Endothelial cell of umbilical vein (primary cell): ENCODE measurements around the gene KIF1B. TPM values are rescaled to one million over a fixed set of nuclear protein-coding genes. Genes with fewer than 3 reads are reported as not detected.
A peak's percentile ranks its signal among the peaks of the same experiment; 100 is the strongest.

Experiments used
- BruUV-seq: library from RNA; stranded (reverse); fragments of 400-500 nt; replicated peaks from 2 replicates; lab custom pipeline; 2021; lab: Mats Ljungman, UMichigan
- CTCF ChIA-PET: fragments of 300-600, 350-600 bp; sonication (Branson Sonifier 250); formaldehyde crosslinking; loops from one replicate; lab custom pipeline; 2021; ENCODE audit warnings: antibody characterized with exemption, inconsistent platforms; lab: Charles Lee
- POLR2A ChIA-PET: fragments of 300-600, 350-600 bp; sonication (Branson Sonifier 250); formaldehyde crosslinking; loops from one replicate; lab custom pipeline; 2021; ENCODE audit warnings: antibody characterized with exemption, inconsistent platforms; lab: Charles Lee
- DNase-seq: peaks from one replicate; pipeline ENCODE4 v3.0.0-alpha.2; 2011; ENCODE audit warnings: low read depth, low spot score
- FAIRE-seq: peaks from 2 replicates; lab custom pipeline; 2011; peaks lifted over from hg19 to GRCh38; lab: Jason Lieb, UNC
- H2AFZ ChIP-seq: 2 replicates; pipeline ENCODE4 v1.6.0; 2012; ENCODE audit warnings: low read depth, low read length, control low read depth, inconsistent platforms
- H3K27ac ChIP-seq: 2 replicates; pipeline ENCODE4 v1.5.1; 2011; ENCODE audit warnings: low read depth, mild to moderate bottlenecking, control low read depth, low read length, moderate library complexity; ENCODE audit not compliant: insufficient read depth
- H3K27me3 ChIP-seq, 2 experiments: 2 replicates each; pipeline versions ENCODE4 v1.6.0 to v1.6.1; 2011; ENCODE audit warnings: low read length in 2 of 2, mixed read lengths in 1 of 2; ENCODE audit not compliant: control insufficient read depth in 2 of 2, insufficient read depth in 2 of 2
- H3K36me3 ChIP-seq, 2 experiments: 2 replicates in 1 of 2; 3 replicates in 1 of 2; pipeline ENCODE4 v1.5.1; 2011; ENCODE audit warnings: low read length in 2 of 2, mild to moderate bottlenecking in 1 of 2, moderate library complexity in 1 of 2; ENCODE audit not compliant: control insufficient read depth in 2 of 2, insufficient read depth in 2 of 2; ENCODE audit errors: extremely low read depth in 1 of 2
- H3K4me1 ChIP-seq: 3 replicates; pipeline ENCODE4 v1.5.1; 2011; ENCODE audit warnings: mild to moderate bottlenecking, low read length; ENCODE audit not compliant: control insufficient read depth, insufficient read depth; ENCODE audit errors: extremely low read depth
- H3K4me2 ChIP-seq: 2 replicates; pipeline ENCODE4 v1.6.1; 2011; ENCODE audit warnings: low read length, control low read depth, mixed read lengths; ENCODE audit not compliant: insufficient read depth
- H3K4me3 ChIP-seq, 3 experiments: fragments of 200-600 bp in 1 of 3; sonication (generic), shearing (Covaris generic) in 1 of 3; replicated peaks in 1 of 3; 2 replicates each; pipeline ENCODE4 v1.5.1; 2011 to 2016; ENCODE audit warnings: control low read depth in 3 of 3, low read length in 3 of 3, mild to moderate bottlenecking in 2 of 3, inconsistent platforms in 1 of 3, low read depth in 1 of 3, moderate library complexity in 1 of 3; ENCODE audit not compliant: insufficient read depth in 1 of 3
- H3K79me2 ChIP-seq: 2 replicates; pipeline ENCODE4 v1.6.0; 2012; ENCODE audit warnings: low read length, inconsistent platforms; ENCODE audit not compliant: control insufficient read depth, insufficient read depth
- H3K9ac ChIP-seq: replicated peaks from 2 replicates; pipeline ENCODE3; 2011; ENCODE audit warnings: low read length, control low read depth; ENCODE audit not compliant: insufficient read depth; ENCODE audit errors: extremely low read depth
- H3K9me1 ChIP-seq: replicated peaks from 3 replicates; pipeline ENCODE4 v1.6.0; 2011; ENCODE audit warnings: mild to moderate bottlenecking, low read length; ENCODE audit not compliant: control insufficient read depth, insufficient read depth; ENCODE audit errors: extremely low read depth
- H3K9me3 ChIP-seq: replicated peaks from 2 replicates; pipeline ENCODE4 v1.5.1; 2012; ENCODE audit warnings: low read length, inconsistent platforms; ENCODE audit not compliant: control insufficient read depth, insufficient read depth
- H4K20me1 ChIP-seq: replicated peaks from 2 replicates; pipeline ENCODE3; 2011; ENCODE audit warnings: mild to moderate bottlenecking, low read length; ENCODE audit not compliant: control insufficient read depth, insufficient read depth; ENCODE audit errors: extremely low read depth
- CTCF ChIP-seq, 2 donors: IDR thresholded peaks; 1 replicate in 1 of 2; 2 replicates in 1 of 2; pipeline ENCODE4 v1.5.1; 2011; ENCODE audit warnings: low read length in 2 of 2, mild to moderate bottlenecking in 2 of 2, moderate library complexity in 2 of 2, control low read depth in 1 of 2, inconsistent platforms in 1 of 2, low read depth in 1 of 2; ENCODE audit not compliant: insufficient read depth in 1 of 2; ENCODE audit errors: extremely low read depth in 1 of 2
- EZH2 ChIP-seq: IDR thresholded peaks from 2 replicates; pipeline ENCODE4 v1.6.1; 2012; ENCODE audit warnings: borderline replicate concordance, low read depth, mild to moderate bottlenecking, moderate library complexity, low read length, inconsistent platforms; ENCODE audit not compliant: severe bottlenecking
- FOS ChIP-seq: IDR thresholded peaks from 2 replicates; pipeline ENCODE4 v1.6.1; 2011; ENCODE audit warnings: mild to moderate bottlenecking, low read length, moderate library complexity, borderline replicate concordance; ENCODE audit not compliant: insufficient read depth
- GATA2 ChIP-seq: IDR thresholded peaks from 2 replicates; pipeline ENCODE4 v1.7.0; 2011; ENCODE audit warnings: low read depth, mild to moderate bottlenecking, moderate library complexity, mixed read lengths, low read length; ENCODE audit not compliant: insufficient read length, insufficient read depth
- JUN ChIP-seq: IDR thresholded peaks from 2 replicates; pipeline ENCODE4 v1.6.1; 2011; ENCODE audit warnings: borderline replicate concordance, low read depth; ENCODE audit not compliant: insufficient read length, insufficient read depth
- MAX ChIP-seq: IDR thresholded peaks from 2 replicates; pipeline ENCODE4 v1.6.1; 2011; ENCODE audit not compliant: insufficient read depth, insufficient read length
- MYC ChIP-seq: IDR thresholded peaks from one replicate; pipeline ENCODE4 v1.6.1; 2011; ENCODE audit warnings: mild to moderate bottlenecking, low read depth, low read length
- POLR2A ChIP-seq: IDR thresholded peaks from 2 replicates; pipeline ENCODE4 v1.6.1; 2012; ENCODE audit warnings: low read depth, mild to moderate bottlenecking, control low read depth, low read length
- POLR2AphosphoS5 ChIP-seq: IDR thresholded peaks from 2 replicates; pipeline ENCODE4 v1.6.1; 2012; ENCODE audit warnings: low read depth, mild to moderate bottlenecking, control low read depth, low read length, moderate library complexity; ENCODE audit not compliant: insufficient read depth
- dilution Hi-C: fragments of 300-500 bp; cut with MboI; formaldehyde crosslinking; loops from one replicate; pipeline ENCODE4 v1.15.0; 2019; ENCODE audit warnings: low sequenced_read_pairs; ENCODE audit not compliant: extremely low pct_ligation_motif_present
- intact Hi-C: fragments of 100-400 bp; cut with micrococcal nuclease; formaldehyde crosslinking; loops from one replicate; pipeline ENCODE4 v1.10.0; 2022
- polyA plus RNA-seq, 4 experiments: library from polyadenylated mRNA; depleted of rRNA in 3 of 4; stranded (reverse) in 3 of 4; unstranded in 1 of 4; fragments of >200 nt; gene quantifications; 2 replicates each; pipeline versions ENCODE4 v1.2.1 to v1.2.3, GENCODE V29; 2011 to 2012; ENCODE audit warnings: missing spikeins in 1 of 4
- total RNA-seq: library from RNA; stranded (reverse); gene quantifications from 2 replicates; pipeline ENCODE4 v1.2.3, GENCODE V29; 2021

Gene KIF1B
- total and polyA plus RNA-seq, 2 donors (not counting 3 experiments of a cell fraction or from before 2014, with no cell fraction given): 14.8 to 58.6 TPM

GRCh38 chr1:10217748-10218441, 7.5 kb downstream of the KIF1B start:
- H3K27ac ChIP-seq: no peak overlapping the region
- FAIRE-seq: no peak
- no peaks in the 10 kb centered on the region for H3K9me3 ChIP-seq
- intact Hi-C loops: no loop called here
- ChIA-PET CTCF (interaction anchor here (2.1 kb wide), 1 partner anchor 8 kb away, joined by 7 read pairs; the partner anchor contains the start of gene KIF1B), POLR2A (interaction anchor here (1.0 kb wide), 1 partner anchor 8 kb away, joined by 3 read pairs; the partner anchor contains the start of gene KIF1B)
- no peaks in the 10 kb centered on the region for H3K36me3 ChIP-seq
- no TSS peak for BruUV-seq
- H3K27me3 ChIP-seq: no peaks in the 10 kb centered on the region
- no peak overlapping the region for H3K4me2 ChIP-seq
- DNase-seq: peak; percentile 52
- H3K79me2 ChIP-seq: peaks cover 82% of the 10 kb centered on the region
- H3K4me1 ChIP-seq: peaks cover 22% of the 10 kb centered on the region
- no peak for TF ChIP-seq MYC
- TF ChIP-seq FOS: no peak
- TF ChIP-seq EZH2: no peak
- no peak for TF ChIP-seq CTCF (IDR thresholded peaks at IDR 0.05; ENCODE audit: extremely low read depth in 1 of 2, insufficient read depth in 1 of 2, low read depth in 1 of 2, low read length in 2 of 2)
- TF ChIP-seq GATA2: no peak
- TF ChIP-seq JUN: no peak
- no peak for TF ChIP-seq POLR2A
- no peak for TF ChIP-seq MAX
- no peak for TF ChIP-seq POLR2AphosphoS5
- peak overlapping the region; percentile 9 for H3K9ac ChIP-seq
- no peak overlapping the region for H3K4me3 ChIP-seq
- peaks cover 6% of the 10 kb centered on the region for H4K20me1 ChIP-seq
- H2AFZ ChIP-seq: no peak overlapping the region
- no peaks in the 10 kb centered on the region for H3K9me1 ChIP-seq
- dilution Hi-C loops: no loop called here
